WTC11 (cell line): ENCODE measurements around the gene AK8. TPM values are rescaled to one million over a fixed set of nuclear protein-coding genes. Genes with fewer than 3 reads are reported as not detected.

Experiments used
- ATAC-seq: fragments of 200-7000 bp; cut with Tn5 transposase; 2 replicates; pipeline ENCODE4 v1.10.0; 2021; ENCODE audit warnings: mild to moderate bottlenecking, moderate library complexity
- CTCF ChIA-PET: fragments of 300-600 bp; sonication (Branson Sonifier 250); formaldehyde crosslinking; loops from one replicate; lab custom pipeline; 2021; ENCODE audit warnings: antibody characterized with exemption; lab: Charles Lee
- POLR2A ChIA-PET: fragments of 350-600 bp; sonication (Branson Sonifier 250); formaldehyde crosslinking; loops from one replicate; lab custom pipeline; 2021; ENCODE audit warnings: antibody characterized with exemption; lab: Charles Lee
- DNase-seq: peaks from one replicate; pipeline ENCODE4 v3.0.0; 2021; ENCODE audit warnings: low spot score
- H3K27ac Mint-ChIP-seq: 2 replicates; pipeline ENCODE4 v1.8.0; 2021; ENCODE audit warnings: mixed read lengths
- H3K27me3 Mint-ChIP-seq: 2 replicates; pipeline ENCODE4 v1.8.0; 2021; ENCODE audit warnings: low read depth, mild to moderate bottlenecking, moderate library complexity, mixed read lengths
- H3K36me3 Mint-ChIP-seq: 2 replicates; pipeline ENCODE4 v1.8.0; 2021; ENCODE audit warnings: mixed read lengths
- H3K4me1 Mint-ChIP-seq: 2 replicates; pipeline ENCODE4 v1.8.0; 2022; ENCODE audit warnings: mixed read lengths
- H3K4me3 Mint-ChIP-seq: 2 replicates; pipeline ENCODE4 v1.8.0; 2021; ENCODE audit warnings: mild to moderate bottlenecking, moderate library complexity, mixed read lengths
- H3K9me3 Mint-ChIP-seq: 2 replicates; pipeline ENCODE4 v1.8.0; 2021; ENCODE audit warnings: mixed read lengths
- ELF4 ChIP-seq: sonication (generic); formaldehyde crosslinking; IDR thresholded peaks from 2 replicates; pipeline ENCODE4 v1.8.1; 2022; ENCODE audit warnings: low read depth, mild to moderate bottlenecking, moderate library complexity, missing genetic modification reagents
- ETV6 ChIP-seq: sonication (generic); formaldehyde crosslinking; IDR thresholded peaks from 2 replicates; pipeline ENCODE4 v1.8.1; 2022; ENCODE audit warnings: mild to moderate bottlenecking, missing genetic modification reagents
- GTF2I ChIP-seq: fragments of 250-450 bp; sonication (Bioruptor Pico); conservative IDR thresholded peaks from 2 replicates; pipeline ENCODE4 v1.4.0; 2021; ENCODE audit warnings: mild to moderate bottlenecking
- NR3C1 ChIP-seq: sonication (generic); formaldehyde crosslinking; conservative IDR thresholded peaks from 2 replicates; pipeline ENCODE4 v1.8.1; 2023; ENCODE audit warnings: low read depth, mild to moderate bottlenecking, missing genetic modification reagents
- RORB ChIP-seq: fragments of 250-450 bp; sonication (Bioruptor Pico); IDR thresholded peaks from 2 replicates; pipeline ENCODE4 v1.9.0; 2021; ENCODE audit warnings: mild to moderate bottlenecking
- ZNF121 ChIP-seq: sonication (generic); formaldehyde crosslinking; IDR thresholded peaks from 2 replicates; pipeline ENCODE4 v1.8.0; 2023; ENCODE audit warnings: missing genetic modification reagents
- ZNF219 ChIP-seq: sonication (generic); formaldehyde crosslinking; IDR thresholded peaks from 2 replicates; pipeline ENCODE4 v1.8.0; 2023; ENCODE audit warnings: missing genetic modification reagents, mild to moderate bottlenecking, borderline replicate concordance
- ZNF671 ChIP-seq: fragments of 250-450 bp; sonication (Bioruptor Pico); IDR thresholded peaks from 2 replicates; pipeline ENCODE4 v1.8.0; 2021; ENCODE audit warnings: mild to moderate bottlenecking
- total RNA-seq: library from RNA; stranded (reverse); gene quantifications from 3 replicates; pipeline ENCODE4 v1.2.3, GENCODE V29; 2021
- TF ChIP-seq, protein P1 (sequence below): fragments of 250-450 bp; sonication (Bioruptor Pico); IDR thresholded peaks from 2 replicates; pipeline ENCODE4 v1.9.0; 2021; ENCODE audit warnings: mild to moderate bottlenecking, borderline replicate concordance
- TF ChIP-seq, protein P2 (sequence below): sonication (generic); formaldehyde crosslinking; IDR thresholded peaks from 2 replicates; pipeline ENCODE4 v1.8.0; 2023; ENCODE audit warnings: missing genetic modification reagents, mild to moderate bottlenecking, borderline replicate concordance
- TF ChIP-seq, protein P3 (sequence below): sonication (generic); formaldehyde crosslinking; IDR thresholded peaks from 2 replicates; pipeline ENCODE4 v1.8.1; 2023; ENCODE audit warnings: mild to moderate bottlenecking, missing genetic modification reagents
- TF ChIP-seq, protein P4 (sequence below): sonication (generic); formaldehyde crosslinking; conservative IDR thresholded peaks from 2 replicates; pipeline ENCODE4 v1.8.1; 2023; ENCODE audit warnings: mild to moderate bottlenecking, low read depth, missing genetic modification reagents, moderate library complexity
- TF ChIP-seq, protein P5 (sequence below): sonication (generic); formaldehyde crosslinking; IDR thresholded peaks from 2 replicates; pipeline ENCODE4 v1.8.1; 2022; ENCODE audit warnings: missing genetic modification reagents, borderline replicate concordance
- TF ChIP-seq, protein P6 (sequence below): sonication (generic); formaldehyde crosslinking; IDR thresholded peaks from 2 replicates; pipeline ENCODE4 v1.8.1; 2023; ENCODE audit warnings: mild to moderate bottlenecking, missing genetic modification reagents, moderate library complexity

The AK8 gene
- total RNA-seq, 1 experiment from 2014 or later = 0.48 TPM

DNA sequence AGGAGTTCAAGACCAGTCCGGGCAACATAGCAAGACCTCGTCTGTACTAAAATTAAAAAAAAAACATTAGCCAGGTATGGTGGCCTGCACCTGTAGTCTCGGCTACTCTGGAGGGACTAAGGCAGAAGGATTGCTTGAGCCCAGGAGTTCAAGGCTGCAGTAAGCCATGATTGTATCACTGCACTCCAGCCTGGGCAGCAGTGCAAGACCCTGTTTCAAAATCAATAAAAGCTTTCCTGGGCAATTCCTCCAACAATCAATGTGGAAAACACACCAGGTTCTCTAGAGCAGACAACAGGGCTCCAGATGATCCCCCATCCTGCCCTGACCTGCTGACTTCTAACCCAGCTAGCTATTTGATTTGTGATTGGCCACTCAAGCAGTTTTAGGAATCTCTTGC lies 1.2 kb downstream of the AK8 start (continued):
- TF ChIP-seq, protein P1, sequence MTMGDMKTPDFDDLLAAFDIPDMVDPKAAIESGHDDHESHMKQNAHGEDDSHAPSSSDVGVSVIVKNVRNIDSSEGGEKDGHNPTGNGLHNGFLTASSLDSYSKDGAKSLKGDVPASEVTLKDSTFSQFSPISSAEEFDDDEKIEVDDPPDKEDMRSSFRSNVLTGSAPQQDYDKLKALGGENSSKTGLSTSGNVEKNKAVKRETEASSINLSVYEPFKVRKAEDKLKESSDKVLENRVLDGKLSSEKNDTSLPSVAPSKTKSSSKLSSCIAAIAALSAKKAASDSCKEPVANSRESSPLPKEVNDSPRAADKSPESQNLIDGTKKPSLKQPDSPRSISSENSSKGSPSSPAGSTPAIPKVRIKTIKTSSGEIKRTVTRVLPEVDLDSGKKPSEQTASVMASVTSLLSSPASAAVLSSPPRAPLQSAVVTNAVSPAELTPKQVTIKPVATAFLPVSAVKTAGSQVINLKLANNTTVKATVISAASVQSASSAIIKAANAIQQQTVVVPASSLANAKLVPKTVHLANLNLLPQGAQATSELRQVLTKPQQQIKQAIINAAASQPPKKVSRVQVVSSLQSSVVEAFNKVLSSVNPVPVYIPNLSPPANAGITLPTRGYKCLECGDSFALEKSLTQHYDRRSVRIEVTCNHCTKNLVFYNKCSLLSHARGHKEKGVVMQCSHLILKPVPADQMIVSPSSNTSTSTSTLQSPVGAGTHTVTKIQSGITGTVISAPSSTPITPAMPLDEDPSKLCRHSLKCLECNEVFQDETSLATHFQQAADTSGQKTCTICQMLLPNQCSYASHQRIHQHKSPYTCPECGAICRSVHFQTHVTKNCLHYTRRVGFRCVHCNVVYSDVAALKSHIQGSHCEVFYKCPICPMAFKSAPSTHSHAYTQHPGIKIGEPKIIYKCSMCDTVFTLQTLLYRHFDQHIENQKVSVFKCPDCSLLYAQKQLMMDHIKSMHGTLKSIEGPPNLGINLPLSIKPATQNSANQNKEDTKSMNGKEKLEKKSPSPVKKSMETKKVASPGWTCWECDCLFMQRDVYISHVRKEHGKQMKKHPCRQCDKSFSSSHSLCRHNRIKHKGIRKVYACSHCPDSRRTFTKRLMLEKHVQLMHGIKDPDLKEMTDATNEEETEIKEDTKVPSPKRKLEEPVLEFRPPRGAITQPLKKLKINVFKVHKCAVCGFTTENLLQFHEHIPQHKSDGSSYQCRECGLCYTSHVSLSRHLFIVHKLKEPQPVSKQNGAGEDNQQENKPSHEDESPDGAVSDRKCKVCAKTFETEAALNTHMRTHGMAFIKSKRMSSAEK (CRISPR knock-in tag) = no peak
- TF ChIP-seq GTF2I (CRISPR knock-in tag) = no peak
- TF ChIP-seq, all 79 proteins: peak for 0

DNA sequence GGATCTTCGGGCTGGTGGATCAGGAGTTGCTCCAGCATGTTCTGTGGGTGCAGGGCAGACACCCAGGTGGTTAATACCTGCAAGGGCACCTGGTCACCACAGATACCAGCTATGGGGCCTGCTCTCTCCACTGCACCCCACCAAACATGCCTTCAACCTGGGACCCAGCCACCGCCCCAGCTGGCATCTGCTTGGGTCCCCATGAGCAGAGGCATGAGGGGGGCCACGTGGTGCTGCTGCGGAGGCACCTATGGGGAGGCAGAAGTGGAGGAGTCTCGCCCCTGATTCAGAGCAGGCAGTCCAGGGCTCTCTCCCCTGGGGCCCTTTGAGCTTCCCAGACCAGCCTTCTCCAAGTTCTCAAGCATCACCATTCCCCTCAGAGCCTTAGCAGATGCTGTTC lies 2.9 kb downstream of the AK8 start:
- H3K4me1 Mint-ChIP-seq = 0 out of 2 replicates have a peak, but pooled peaks cover 3% of the 10 kb centered on the region
- TF ChIP-seq RORB = no peak
- TF ChIP-seq, protein P2, sequence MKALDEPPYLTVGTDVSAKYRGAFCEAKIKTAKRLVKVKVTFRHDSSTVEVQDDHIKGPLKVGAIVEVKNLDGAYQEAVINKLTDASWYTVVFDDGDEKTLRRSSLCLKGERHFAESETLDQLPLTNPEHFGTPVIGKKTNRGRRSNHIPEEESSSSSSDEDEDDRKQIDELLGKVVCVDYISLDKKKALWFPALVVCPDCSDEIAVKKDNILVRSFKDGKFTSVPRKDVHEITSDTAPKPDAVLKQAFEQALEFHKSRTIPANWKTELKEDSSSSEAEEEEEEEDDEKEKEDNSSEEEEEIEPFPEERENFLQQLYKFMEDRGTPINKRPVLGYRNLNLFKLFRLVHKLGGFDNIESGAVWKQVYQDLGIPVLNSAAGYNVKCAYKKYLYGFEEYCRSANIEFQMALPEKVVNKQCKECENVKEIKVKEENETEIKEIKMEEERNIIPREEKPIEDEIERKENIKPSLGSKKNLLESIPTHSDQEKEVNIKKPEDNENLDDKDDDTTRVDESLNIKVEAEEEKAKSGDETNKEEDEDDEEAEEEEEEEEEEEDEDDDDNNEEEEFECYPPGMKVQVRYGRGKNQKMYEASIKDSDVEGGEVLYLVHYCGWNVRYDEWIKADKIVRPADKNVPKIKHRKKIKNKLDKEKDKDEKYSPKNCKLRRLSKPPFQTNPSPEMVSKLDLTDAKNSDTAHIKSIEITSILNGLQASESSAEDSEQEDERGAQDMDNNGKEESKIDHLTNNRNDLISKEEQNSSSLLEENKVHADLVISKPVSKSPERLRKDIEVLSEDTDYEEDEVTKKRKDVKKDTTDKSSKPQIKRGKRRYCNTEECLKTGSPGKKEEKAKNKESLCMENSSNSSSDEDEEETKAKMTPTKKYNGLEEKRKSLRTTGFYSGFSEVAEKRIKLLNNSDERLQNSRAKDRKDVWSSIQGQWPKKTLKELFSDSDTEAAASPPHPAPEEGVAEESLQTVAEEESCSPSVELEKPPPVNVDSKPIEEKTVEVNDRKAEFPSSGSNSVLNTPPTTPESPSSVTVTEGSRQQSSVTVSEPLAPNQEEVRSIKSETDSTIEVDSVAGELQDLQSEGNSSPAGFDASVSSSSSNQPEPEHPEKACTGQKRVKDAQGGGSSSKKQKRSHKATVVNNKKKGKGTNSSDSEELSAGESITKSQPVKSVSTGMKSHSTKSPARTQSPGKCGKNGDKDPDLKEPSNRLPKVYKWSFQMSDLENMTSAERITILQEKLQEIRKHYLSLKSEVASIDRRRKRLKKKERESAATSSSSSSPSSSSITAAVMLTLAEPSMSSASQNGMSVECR (CRISPR knock-in tag) = no peak
- no peak for TF ChIP-seq ZNF671 (CRISPR knock-in tag)
- no peak for TF ChIP-seq ELF4 (CRISPR knock-in tag)
- TF ChIP-seq ZNF121 = no peak
- TF ChIP-seq, protein P1 (CRISPR knock-in tag) = no peak
- TF ChIP-seq, protein P3, sequence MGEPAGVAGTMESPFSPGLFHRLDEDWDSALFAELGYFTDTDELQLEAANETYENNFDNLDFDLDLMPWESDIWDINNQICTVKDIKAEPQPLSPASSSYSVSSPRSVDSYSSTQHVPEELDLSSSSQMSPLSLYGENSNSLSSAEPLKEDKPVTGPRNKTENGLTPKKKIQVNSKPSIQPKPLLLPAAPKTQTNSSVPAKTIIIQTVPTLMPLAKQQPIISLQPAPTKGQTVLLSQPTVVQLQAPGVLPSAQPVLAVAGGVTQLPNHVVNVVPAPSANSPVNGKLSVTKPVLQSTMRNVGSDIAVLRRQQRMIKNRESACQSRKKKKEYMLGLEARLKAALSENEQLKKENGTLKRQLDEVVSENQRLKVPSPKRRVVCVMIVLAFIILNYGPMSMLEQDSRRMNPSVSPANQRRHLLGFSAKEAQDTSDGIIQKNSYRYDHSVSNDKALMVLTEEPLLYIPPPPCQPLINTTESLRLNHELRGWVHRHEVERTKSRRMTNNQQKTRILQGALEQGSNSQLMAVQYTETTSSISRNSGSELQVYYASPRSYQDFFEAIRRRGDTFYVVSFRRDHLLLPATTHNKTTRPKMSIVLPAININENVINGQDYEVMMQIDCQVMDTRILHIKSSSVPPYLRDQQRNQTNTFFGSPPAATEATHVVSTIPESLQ (CRISPR knock-in tag) = no peak
- TF ChIP-seq, protein P4, sequence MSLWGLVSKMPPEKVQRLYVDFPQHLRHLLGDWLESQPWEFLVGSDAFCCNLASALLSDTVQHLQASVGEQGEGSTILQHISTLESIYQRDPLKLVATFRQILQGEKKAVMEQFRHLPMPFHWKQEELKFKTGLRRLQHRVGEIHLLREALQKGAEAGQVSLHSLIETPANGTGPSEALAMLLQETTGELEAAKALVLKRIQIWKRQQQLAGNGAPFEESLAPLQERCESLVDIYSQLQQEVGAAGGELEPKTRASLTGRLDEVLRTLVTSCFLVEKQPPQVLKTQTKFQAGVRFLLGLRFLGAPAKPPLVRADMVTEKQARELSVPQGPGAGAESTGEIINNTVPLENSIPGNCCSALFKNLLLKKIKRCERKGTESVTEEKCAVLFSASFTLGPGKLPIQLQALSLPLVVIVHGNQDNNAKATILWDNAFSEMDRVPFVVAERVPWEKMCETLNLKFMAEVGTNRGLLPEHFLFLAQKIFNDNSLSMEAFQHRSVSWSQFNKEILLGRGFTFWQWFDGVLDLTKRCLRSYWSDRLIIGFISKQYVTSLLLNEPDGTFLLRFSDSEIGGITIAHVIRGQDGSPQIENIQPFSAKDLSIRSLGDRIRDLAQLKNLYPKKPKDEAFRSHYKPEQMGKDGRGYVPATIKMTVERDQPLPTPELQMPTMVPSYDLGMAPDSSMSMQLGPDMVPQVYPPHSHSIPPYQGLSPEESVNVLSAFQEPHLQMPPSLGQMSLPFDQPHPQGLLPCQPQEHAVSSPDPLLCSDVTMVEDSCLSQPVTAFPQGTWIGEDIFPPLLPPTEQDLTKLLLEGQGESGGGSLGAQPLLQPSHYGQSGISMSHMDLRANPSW = no peak
- no peak for TF ChIP-seq NR3C1
- TF ChIP-seq ZNF219 (CRISPR knock-in tag) = no peak
- TF ChIP-seq, protein P5, sequence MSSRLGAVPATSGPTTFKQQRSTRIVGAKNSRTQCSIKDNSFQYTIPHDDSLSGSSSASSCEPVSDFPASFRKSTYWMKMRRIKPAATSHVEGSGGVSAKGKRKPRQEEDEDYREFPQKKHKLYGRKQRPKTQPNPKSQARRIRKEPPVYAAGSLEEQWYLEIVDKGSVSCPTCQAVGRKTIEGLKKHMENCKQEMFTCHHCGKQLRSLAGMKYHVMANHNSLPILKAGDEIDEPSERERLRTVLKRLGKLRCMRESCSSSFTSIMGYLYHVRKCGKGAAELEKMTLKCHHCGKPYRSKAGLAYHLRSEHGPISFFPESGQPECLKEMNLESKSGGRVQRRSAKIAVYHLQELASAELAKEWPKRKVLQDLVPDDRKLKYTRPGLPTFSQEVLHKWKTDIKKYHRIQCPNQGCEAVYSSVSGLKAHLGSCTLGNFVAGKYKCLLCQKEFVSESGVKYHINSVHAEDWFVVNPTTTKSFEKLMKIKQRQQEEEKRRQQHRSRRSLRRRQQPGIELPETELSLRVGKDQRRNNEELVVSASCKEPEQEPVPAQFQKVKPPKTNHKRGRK (CRISPR knock-in tag) = no peak
- TF ChIP-seq, protein P6, sequence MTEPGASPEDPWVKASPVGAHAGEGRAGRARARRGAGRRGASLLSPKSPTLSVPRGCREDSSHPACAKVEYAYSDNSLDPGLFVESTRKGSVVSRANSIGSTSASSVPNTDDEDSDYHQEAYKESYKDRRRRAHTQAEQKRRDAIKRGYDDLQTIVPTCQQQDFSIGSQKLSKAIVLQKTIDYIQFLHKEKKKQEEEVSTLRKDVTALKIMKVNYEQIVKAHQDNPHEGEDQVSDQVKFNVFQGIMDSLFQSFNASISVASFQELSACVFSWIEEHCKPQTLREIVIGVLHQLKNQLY = no peak
- TF ChIP-seq ETV6 = no peak

More for the DNA sequence above, 2.9 kb downstream of the AK8 start:
- CTCF ChIA-PET = no interaction called here
- peaks cover 39% of the 10 kb centered on the region for H3K27me3 Mint-ChIP-seq
- H3K9me3 Mint-ChIP-seq = no peaks in the 10 kb centered on the region
- ATAC-seq (no peak), DNase-seq (no peak)
- H3K4me3 Mint-ChIP-seq = no peak overlapping the region
- no peaks in the 10 kb centered on the region for H3K36me3 Mint-ChIP-seq
- H3K27ac Mint-ChIP-seq = no peak overlapping the region
- POLR2A ChIA-PET = no interaction called here
